Measurements from ENCODE around the gene TFB2M. TPM values are rescaled to one million over a fixed set of nuclear protein-coding genes. Genes with fewer than 3 reads are reported as not detected.
A peak's percentile ranks its signal among the peaks of the same experiment; 100 is the strongest.

TFB2M gene
- total and polyA plus RNA-seq, 2 of the 13 experiments (the other 11 are each of a cell fraction or from before 2014, with no cell fraction given): 15.7 to 31.4 TPM

GRCh38 chr1:246506674-246507481 is 59.2 kb downstream of the TFB2M start, which contains the start of gene SMYD3 (continued):
- TF ChIP-seq, protein P1, sequence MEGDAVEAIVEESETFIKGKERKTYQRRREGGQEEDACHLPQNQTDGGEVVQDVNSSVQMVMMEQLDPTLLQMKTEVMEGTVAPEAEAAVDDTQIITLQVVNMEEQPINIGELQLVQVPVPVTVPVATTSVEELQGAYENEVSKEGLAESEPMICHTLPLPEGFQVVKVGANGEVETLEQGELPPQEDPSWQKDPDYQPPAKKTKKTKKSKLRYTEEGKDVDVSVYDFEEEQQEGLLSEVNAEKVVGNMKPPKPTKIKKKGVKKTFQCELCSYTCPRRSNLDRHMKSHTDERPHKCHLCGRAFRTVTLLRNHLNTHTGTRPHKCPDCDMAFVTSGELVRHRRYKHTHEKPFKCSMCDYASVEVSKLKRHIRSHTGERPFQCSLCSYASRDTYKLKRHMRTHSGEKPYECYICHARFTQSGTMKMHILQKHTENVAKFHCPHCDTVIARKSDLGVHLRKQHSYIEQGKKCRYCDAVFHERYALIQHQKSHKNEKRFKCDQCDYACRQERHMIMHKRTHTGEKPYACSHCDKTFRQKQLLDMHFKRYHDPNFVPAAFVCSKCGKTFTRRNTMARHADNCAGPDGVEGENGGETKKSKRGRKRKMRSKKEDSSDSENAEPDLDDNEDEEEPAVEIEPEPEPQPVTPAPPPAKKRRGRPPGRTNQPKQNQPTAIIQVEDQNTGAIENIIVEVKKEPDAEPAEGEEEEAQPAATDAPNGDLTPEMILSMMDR (CRISPR knock-in tag; IDR thresholded peaks at IDR 0.05): peak; percentile 53
- TF ChIP-seq, protein P2, sequence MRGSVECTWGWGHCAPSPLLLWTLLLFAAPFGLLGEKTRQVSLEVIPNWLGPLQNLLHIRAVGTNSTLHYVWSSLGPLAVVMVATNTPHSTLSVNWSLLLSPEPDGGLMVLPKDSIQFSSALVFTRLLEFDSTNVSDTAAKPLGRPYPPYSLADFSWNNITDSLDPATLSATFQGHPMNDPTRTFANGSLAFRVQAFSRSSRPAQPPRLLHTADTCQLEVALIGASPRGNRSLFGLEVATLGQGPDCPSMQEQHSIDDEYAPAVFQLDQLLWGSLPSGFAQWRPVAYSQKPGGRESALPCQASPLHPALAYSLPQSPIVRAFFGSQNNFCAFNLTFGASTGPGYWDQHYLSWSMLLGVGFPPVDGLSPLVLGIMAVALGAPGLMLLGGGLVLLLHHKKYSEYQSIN (CRISPR knock-in tag; IDR thresholded peaks at IDR 0.05; ENCODE audit: borderline replicate concordance): no peak
- TF ChIP-seq, protein P3, sequence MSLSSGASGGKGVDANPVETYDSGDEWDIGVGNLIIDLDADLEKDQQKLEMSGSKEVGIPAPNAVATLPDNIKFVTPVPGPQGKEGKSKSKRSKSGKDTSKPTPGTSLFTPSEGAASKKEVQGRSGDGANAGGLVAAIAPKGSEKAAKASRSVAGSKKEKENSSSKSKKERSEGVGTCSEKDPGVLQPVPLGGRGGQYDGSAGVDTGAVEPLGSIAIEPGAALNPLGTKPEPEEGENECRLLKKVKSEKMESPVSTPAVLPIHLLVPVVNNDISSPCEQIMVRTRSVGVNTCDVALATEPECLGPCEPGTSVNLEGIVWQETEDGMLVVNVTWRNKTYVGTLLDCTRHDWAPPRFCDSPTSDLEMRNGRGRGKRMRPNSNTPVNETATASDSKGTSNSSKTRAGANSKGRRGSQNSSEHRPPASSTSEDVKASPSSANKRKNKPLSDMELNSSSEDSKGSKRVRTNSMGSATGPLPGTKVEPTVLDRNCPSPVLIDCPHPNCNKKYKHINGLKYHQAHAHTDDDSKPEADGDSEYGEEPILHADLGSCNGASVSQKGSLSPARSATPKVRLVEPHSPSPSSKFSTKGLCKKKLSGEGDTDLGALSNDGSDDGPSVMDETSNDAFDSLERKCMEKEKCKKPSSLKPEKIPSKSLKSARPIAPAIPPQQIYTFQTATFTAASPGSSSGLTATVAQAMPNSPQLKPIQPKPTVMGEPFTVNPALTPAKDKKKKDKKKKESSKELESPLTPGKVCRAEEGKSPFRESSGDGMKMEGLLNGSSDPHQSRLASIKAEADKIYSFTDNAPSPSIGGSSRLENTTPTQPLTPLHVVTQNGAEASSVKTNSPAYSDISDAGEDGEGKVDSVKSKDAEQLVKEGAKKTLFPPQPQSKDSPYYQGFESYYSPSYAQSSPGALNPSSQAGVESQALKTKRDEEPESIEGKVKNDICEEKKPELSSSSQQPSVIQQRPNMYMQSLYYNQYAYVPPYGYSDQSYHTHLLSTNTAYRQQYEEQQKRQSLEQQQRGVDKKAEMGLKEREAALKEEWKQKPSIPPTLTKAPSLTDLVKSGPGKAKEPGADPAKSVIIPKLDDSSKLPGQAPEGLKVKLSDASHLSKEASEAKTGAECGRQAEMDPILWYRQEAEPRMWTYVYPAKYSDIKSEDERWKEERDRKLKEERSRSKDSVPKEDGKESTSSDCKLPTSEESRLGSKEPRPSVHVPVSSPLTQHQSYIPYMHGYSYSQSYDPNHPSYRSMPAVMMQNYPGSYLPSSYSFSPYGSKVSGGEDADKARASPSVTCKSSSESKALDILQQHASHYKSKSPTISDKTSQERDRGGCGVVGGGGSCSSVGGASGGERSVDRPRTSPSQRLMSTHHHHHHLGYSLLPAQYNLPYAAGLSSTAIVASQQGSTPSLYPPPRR (CRISPR knock-in tag; IDR thresholded peaks at IDR 0.05; ENCODE audit: borderline replicate concordance): no peak
- TF ChIP-seq ZNF546 (CRISPR knock-in tag; conservative IDR thresholded peaks at IDR 0.05) (no peak), GABPB1 (CRISPR knock-in tag; IDR thresholded peaks at IDR 0.05) (peak; percentile 40; the same call in 1 of the 2 replicates), SAP130 (CRISPR knock-in tag; IDR thresholded peaks at IDR 0.05; ENCODE audit: low read depth) (peak; percentile 72), ZSCAN20 (CRISPR knock-in tag; IDR thresholded peaks at IDR 0.05; ENCODE audit: borderline replicate concordance) (no peak), CBFB (CRISPR knock-in tag; IDR thresholded peaks at IDR 0.05) (no peak), ZNF17 (CRISPR knock-in tag; IDR thresholded peaks at IDR 0.05) (no peak), PPARG (CRISPR knock-in tag; conservative IDR thresholded peaks at IDR 0.05) (no peak), DRAP1 (CRISPR knock-in tag; IDR thresholded peaks at IDR 0.05) (no peak), PHF8 (CRISPR knock-in tag; IDR thresholded peaks at IDR 0.05) (peak; percentile 84), DMAP1 (CRISPR knock-in tag; IDR thresholded peaks at IDR 0.05) (no peak)
- TF ChIP-seq, protein P4, sequence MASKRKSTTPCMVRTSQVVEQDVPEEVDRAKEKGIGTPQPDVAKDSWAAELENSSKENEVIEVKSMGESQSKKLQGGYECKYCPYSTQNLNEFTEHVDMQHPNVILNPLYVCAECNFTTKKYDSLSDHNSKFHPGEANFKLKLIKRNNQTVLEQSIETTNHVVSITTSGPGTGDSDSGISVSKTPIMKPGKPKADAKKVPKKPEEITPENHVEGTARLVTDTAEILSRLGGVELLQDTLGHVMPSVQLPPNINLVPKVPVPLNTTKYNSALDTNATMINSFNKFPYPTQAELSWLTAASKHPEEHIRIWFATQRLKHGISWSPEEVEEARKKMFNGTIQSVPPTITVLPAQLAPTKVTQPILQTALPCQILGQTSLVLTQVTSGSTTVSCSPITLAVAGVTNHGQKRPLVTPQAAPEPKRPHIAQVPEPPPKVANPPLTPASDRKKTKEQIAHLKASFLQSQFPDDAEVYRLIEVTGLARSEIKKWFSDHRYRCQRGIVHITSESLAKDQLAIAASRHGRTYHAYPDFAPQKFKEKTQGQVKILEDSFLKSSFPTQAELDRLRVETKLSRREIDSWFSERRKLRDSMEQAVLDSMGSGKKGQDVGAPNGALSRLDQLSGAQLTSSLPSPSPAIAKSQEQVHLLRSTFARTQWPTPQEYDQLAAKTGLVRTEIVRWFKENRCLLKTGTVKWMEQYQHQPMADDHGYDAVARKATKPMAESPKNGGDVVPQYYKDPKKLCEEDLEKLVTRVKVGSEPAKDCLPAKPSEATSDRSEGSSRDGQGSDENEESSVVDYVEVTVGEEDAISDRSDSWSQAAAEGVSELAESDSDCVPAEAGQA (IDR thresholded peaks at IDR 0.05; ENCODE audit: low read depth): no peak
- TF ChIP-seq, protein P4 (CRISPR knock-in tag; IDR thresholded peaks at IDR 0.05; ENCODE audit: borderline replicate concordance): 0 out of 2 replicates have a peak, but pooled peaks have one; percentile 46
